BLaER1 treated with 17β-estradiol and CSF1 and Interleukin-3, amounts not matched to agents 10 nM and 100 nM (cell line): ENCODE results near the gene ZSCAN21.
A peak's percentile ranks its signal among the peaks of the same experiment; 100 is the strongest.

Source experiments
- H3K27ac ChIP-seq, 11 experiments: shearing (Covaris generic); formaldehyde crosslinking; 2 replicates each; pipeline ENCODE4 v1.8.1; 2022
- H3K27me3 ChIP-seq, 11 experiments: shearing (Covaris generic); formaldehyde crosslinking; 2 replicates each; pipeline ENCODE4 v1.8.1; 2022
- H3K36me3 ChIP-seq, 11 experiments: shearing (Covaris generic); formaldehyde crosslinking; 2 replicates each; pipeline ENCODE4 v1.8.1; 2022
- H3K4me1 ChIP-seq, 10 experiments: shearing (Covaris generic); formaldehyde crosslinking; 2 replicates each; pipeline ENCODE4 v1.8.1; 2022
- H3K4me2 ChIP-seq, 11 experiments: shearing (Covaris generic); formaldehyde crosslinking; 2 replicates each; pipeline ENCODE4 v1.8.1; 2022
- H3K4me3 ChIP-seq, 10 experiments: shearing (Covaris generic); formaldehyde crosslinking; 2 replicates each; pipeline ENCODE4 v1.8.1; 2022
- H3K9ac ChIP-seq, 11 experiments: shearing (Covaris generic); formaldehyde crosslinking; 2 replicates each; pipeline ENCODE4 v1.8.1; 2022
- H3K9me3 ChIP-seq, 11 experiments: shearing (Covaris generic); formaldehyde crosslinking; replicated peaks in 1 of 11; 2 replicates each; pipeline ENCODE4 v1.8.1; 2022
- H4K20me1 ChIP-seq, 11 experiments: shearing (Covaris generic); formaldehyde crosslinking; 2 replicates each; pipeline ENCODE4 v1.8.1; 2022
- Cebpa-rat ChIP-seq, 11 experiments: shearing (Covaris generic); IDR thresholded peaks; 2 replicates each; pipeline ENCODE4 v1.8.1; 2022

Gene ZSCAN21

GRCh38 chr7:100088621-100089457 is 39.3 kb downstream of the ZSCAN21 start, which contains the start of gene COPS6:
COPS6 (plus strand) TSS chr7:100088969; CDS start chr7:100088991, 22 bp downstream.
- Histone ChIP-seq H3K27ac (peak within 1 kb of the TSS; percentile 59 to 93 (median 87)), H3K9ac (peak within 1 kb of the TSS; percentile 83 to 97 (median 91)), H3K9me3 (no peaks in the 10 kb centered on the region), H3K4me3 (peak within 1 kb of the TSS; percentile 68 to 96 (median 88)), H3K36me3 (peaks cover 33 to 40% (median 38%) of the 10 kb centered on the region in 11 experiments), H3K4me1 (peaks cover 24 to 47% (median 37%) of the 10 kb centered on the region in 10 experiments), H4K20me1 (peaks cover 0 to 32% (median 25%) of the 10 kb centered on the region in 11 experiments; a peak in 19 of 22 replicates), H3K4me2 (peak within 1 kb of the TSS; percentile 86 to 97 (median 94)), H3K27me3 (0 out of 22 replicates have a peak, but pooled peaks cover 0 to 2% (median 0%) of the 10 kb centered on the region in 11 experiments)
- no peak for TF ChIP-seq Cebpa-rat (IDR thresholded peaks at IDR 0.05)

GRCh38 chr7:100089458-100090196 is 40.1 kb downstream of the ZSCAN21 start:
- TF ChIP-seq Cebpa-rat (IDR thresholded peaks at IDR 0.05), result no peak
- H3K36me3 ChIP-seq, result peaks cover 41 to 48% (median 46%) of the 10 kb centered on the region in 11 experiments
- H3K9ac ChIP-seq, result peak overlapping the region; percentile 83 to 97 (median 91)
- H3K4me1 ChIP-seq, result peaks cover 24 to 51% (median 37%) of the 10 kb centered on the region in 10 experiments
- H3K27ac ChIP-seq, result peak overlapping the region; percentile 59 to 93 (median 87)
- H3K9me3 ChIP-seq, result no peaks in the 10 kb centered on the region
- H4K20me1 ChIP-seq, result peaks cover 0 to 39% (median 33%) of the 10 kb centered on the region in 11 experiments; a peak in 19 of 22 replicates
- peak overlapping the region; percentile 68 to 96 (median 88) for H3K4me3 ChIP-seq
- H3K27me3 ChIP-seq, result no peaks in the 10 kb centered on the region
- peak overlapping the region; percentile 86 to 97 (median 94) for H3K4me2 ChIP-seq

GRCh38 chr7:100090527-100091410 is 41.2 kb downstream of the ZSCAN21 start:
- Histone ChIP-seq H3K4me1 (peaks cover 24 to 51% (median 35%) of the 10 kb centered on the region in 10 experiments), H3K4me2 (peak overlapping the region; percentile 86 to 97 (median 94); a peak in 20 of 22 replicates), H3K36me3 (peaks cover 53 to 59% (median 58%) of the 10 kb centered on the region in 11 experiments), H4K20me1 (peaks cover 0 to 51% (median 45%) of the 10 kb centered on the region in 11 experiments; a peak in 19 of 22 replicates), H3K9ac (peak overlapping the region in 4 of 11 experiments; percentile 24 to 97 (median 61); a peak in 6 of 22 replicates), H3K4me3 (0 out of 20 replicates have a peak overlapping the region, but pooled peaks of 1 of the 10 experiments have one; percentile 82), H3K9me3 (no peaks in the 10 kb centered on the region), H3K27ac (no peak overlapping the region), H3K27me3 (no peaks in the 10 kb centered on the region)
- no peak for TF ChIP-seq Cebpa-rat (IDR thresholded peaks at IDR 0.05)

- Histone ChIP-seq H3K9ac (peak overlapping the region in 1 of 11 experiments; percentile 91; a peak in 2 of 22 replicates), H3K4me2 (0 out of 22 replicates have a peak overlapping the region, but pooled peaks of 2 of the 11 experiments have one; percentile 86 to 94), H4K20me1 (peaks cover 0 to 59% (median 53%) of the 10 kb centered on the region in 11 experiments; a peak in 19 of 22 replicates), H3K27ac (no peak overlapping the region), H3K36me3 (peaks cover 61 to 68% (median 66%) of the 10 kb centered on the region in 11 experiments), H3K4me1 (peaks cover 24 to 55% (median 29%) of the 10 kb centered on the region in 10 experiments), H3K9me3 (no peaks in the 10 kb centered on the region), H3K4me3 (no peak overlapping the region), H3K27me3 (no peaks in the 10 kb centered on the region)
- TF ChIP-seq Cebpa-rat (IDR thresholded peaks at IDR 0.05), result no peak
Measured at GRCh38 chr7:100091411-100092181, 42.0 kb downstream of the ZSCAN21 start.

GRCh38 chr7:100093054-100093453 is 43.5 kb downstream of the ZSCAN21 start:
- no peak for TF ChIP-seq Cebpa-rat (IDR thresholded peaks at IDR 0.05)
- H3K9ac ChIP-seq, result peak overlapping the region in 5 of 11 experiments; percentile 13 to 42 (median 27); a peak in 4 of 22 replicates
- no peak overlapping the region for H3K4me2 ChIP-seq
- H3K4me3 ChIP-seq, result no peak overlapping the region
- peaks cover 0 to 74% (median 68%) of the 10 kb centered on the region in 11 experiments; a peak in 19 of 22 replicates for H4K20me1 ChIP-seq
- H3K27ac ChIP-seq, result no peak overlapping the region; a peak in 1 of 22 replicates
- no peaks in the 10 kb centered on the region for H3K9me3 ChIP-seq
- peaks cover 26 to 55% (median 36%) of the 10 kb centered on the region in 10 experiments for H3K4me1 ChIP-seq
- peaks cover 76 to 82% (median 80%) of the 10 kb centered on the region in 11 experiments for H3K36me3 ChIP-seq
- no peaks in the 10 kb centered on the region for H3K27me3 ChIP-seq

GRCh38 chr7:100093498-100093897 is 43.9 kb downstream of the ZSCAN21 start:
- TF ChIP-seq Cebpa-rat (IDR thresholded peaks at IDR 0.05), result no peak
- no peak overlapping the region; a peak in 1 of 22 replicates for H3K27ac ChIP-seq
- H3K9ac ChIP-seq, result peak overlapping the region in 4 of 11 experiments; percentile 23 to 40 (median 28); a peak in 6 of 22 replicates
- H3K4me3 ChIP-seq, result no peak overlapping the region
- peaks cover 80 to 87% (median 85%) of the 10 kb centered on the region in 11 experiments for H3K36me3 ChIP-seq
- no peaks in the 10 kb centered on the region for H3K9me3 ChIP-seq
- H3K4me2 ChIP-seq, result no peak overlapping the region
- peaks cover 0 to 78% (median 72%) of the 10 kb centered on the region in 11 experiments; a peak in 19 of 22 replicates for H4K20me1 ChIP-seq
- no peaks in the 10 kb centered on the region for H3K27me3 ChIP-seq
- peaks cover 26 to 55% (median 36%) of the 10 kb centered on the region in 10 experiments for H3K4me1 ChIP-seq

GRCh38 chr7:100093925-100094486 is 44.4 kb downstream of the ZSCAN21 start:
- H3K27me3 ChIP-seq, result no peaks in the 10 kb centered on the region
- H3K4me3 ChIP-seq, result no peak overlapping the region
- no peak for TF ChIP-seq Cebpa-rat (IDR thresholded peaks at IDR 0.05)
- no peak overlapping the region for H3K4me2 ChIP-seq
- H3K9ac ChIP-seq, result peak overlapping the region in 6 of 11 experiments; percentile 8 to 40 (median 21); a peak in 5 of 22 replicates
- peaks cover 30 to 59% (median 39%) of the 10 kb centered on the region in 10 experiments; a peak in 19 of 20 replicates for H3K4me1 ChIP-seq
- peaks cover 85 to 92% (median 90%) of the 10 kb centered on the region in 11 experiments for H3K36me3 ChIP-seq
- peaks cover 0 to 83% (median 77%) of the 10 kb centered on the region in 11 experiments; a peak in 19 of 22 replicates for H4K20me1 ChIP-seq
- H3K9me3 ChIP-seq, result no peaks in the 10 kb centered on the region
- H3K27ac ChIP-seq, result no peak overlapping the region; a peak in 1 of 22 replicates
